Measurements from ENCODE around the gene DEF6. TPM values are rescaled to one million over a fixed set of nuclear protein-coding genes. Genes with fewer than 3 reads are reported as not detected.

Gene DEF6
- total RNA-seq (100 to 1,000 TPM; 193 to 206 TPM), total RNA-seq (238 to 360 reads per million in 2 donors)

GRCh38 chr6:35297601-35298481, at the start of gene DEF6:
TSS of gene DEF6 (plus strand) at chr6:35297818. CDS start at chr6:35297857, 39 bp downstream.
- Mint-ChIP-seq H3K27ac (peak within 1 kb of the TSS; percentile 98), H3K36me3 (ENCODE audit: low read depth) (peaks cover 7% of the 10 kb centered on the region), H3K27me3 (no peaks in the 10 kb centered on the region), H3K4me1 (peaks cover 39% of the 10 kb centered on the region), H3K4me3 (peak within 1 kb of the TSS; percentile 97)
- ATAC-seq (peak; percentile 86), DNase-seq (peak; percentile 77 to 81 (median 79))
- H3K9me3 ChIP-seq (ENCODE audit: control insufficient read depth, low read length, poor library complexity, severe bottlenecking): no peaks in the 10 kb centered on the region

- H3K9me3 ChIP-seq (ENCODE audit: control insufficient read depth, low read length, poor library complexity, severe bottlenecking): no peaks in the 10 kb centered on the region
- Mint-ChIP-seq H3K36me3 (ENCODE audit: low read depth) (peaks cover 3% of the 10 kb centered on the region), H3K27me3 (no peaks in the 10 kb centered on the region), H3K4me3 (no peak overlapping the region), H3K4me1 (peaks cover 30% of the 10 kb centered on the region), H3K27ac (peak overlapping the region; percentile 71)
- ATAC-seq (no peak), DNase-seq (no peak)
Observed at GRCh38 chr6:35248300-35248699, 49.3 kb upstream of the DEF6 start.

- no peak for ATAC-seq
- Mint-ChIP-seq H3K27ac (peak overlapping the region; percentile 71), H3K27me3 (no peaks in the 10 kb centered on the region), H3K36me3 (ENCODE audit: low read depth) (peaks cover 3% of the 10 kb centered on the region), H3K4me1 (peaks cover 30% of the 10 kb centered on the region), H3K4me3 (no peak overlapping the region)
- DNase-seq: no peak
- no peaks in the 10 kb centered on the region for H3K9me3 ChIP-seq (ENCODE audit: control insufficient read depth, low read length, poor library complexity, severe bottlenecking)
Observed at GRCh38 chr6:35248965-35249364, 48.7 kb upstream of the DEF6 start.

GRCh38 chr6:35251949-35252348, 45.7 kb upstream of the DEF6 start:
- Mint-ChIP-seq H3K4me1 (peaks cover 22% of the 10 kb centered on the region), H3K27me3 (no peaks in the 10 kb centered on the region), H3K27ac (no peak overlapping the region), H3K4me3 (no peak overlapping the region), H3K36me3 (ENCODE audit: low read depth) (no peaks in the 10 kb centered on the region)
- no peak for ATAC-seq
- no peak for DNase-seq
- no peaks in the 10 kb centered on the region for H3K9me3 ChIP-seq (ENCODE audit: control insufficient read depth, low read length, poor library complexity, severe bottlenecking)

GRCh38 chr6:35253249-35253648, 44.4 kb upstream of the DEF6 start:
- Mint-ChIP-seq H3K4me1 (peaks cover 16% of the 10 kb centered on the region), H3K27ac (no peak overlapping the region), H3K27me3 (no peaks in the 10 kb centered on the region), H3K36me3 (ENCODE audit: low read depth) (no peaks in the 10 kb centered on the region), H3K4me3 (no peak overlapping the region)
- no peaks in the 10 kb centered on the region for H3K9me3 ChIP-seq (ENCODE audit: control insufficient read depth, low read length, poor library complexity, severe bottlenecking)
- ATAC-seq (no peak), DNase-seq (no peak)

- no peaks in the 10 kb centered on the region for H3K9me3 ChIP-seq (ENCODE audit: control insufficient read depth, low read length, poor library complexity, severe bottlenecking)
- H3K4me1 Mint-ChIP-seq: peaks cover 37% of the 10 kb centered on the region
- H3K27me3 Mint-ChIP-seq: no peaks in the 10 kb centered on the region
- H3K36me3 Mint-ChIP-seq (ENCODE audit: low read depth): no peaks in the 10 kb centered on the region
- peak overlapping the region; percentile 96 for H3K4me3 Mint-ChIP-seq
- no peak for ATAC-seq
- H3K27ac Mint-ChIP-seq: peak overlapping the region; percentile 98
- DNase-seq: no peak
Observed at GRCh38 chr6:35258336-35258735, 39.3 kb upstream of the DEF6 start.

GRCh38 chr6:35258858-35259193, 38.8 kb upstream of the DEF6 start:
- peak in 1 of 3 donors; percentile 25 for DNase-seq
- Mint-ChIP-seq H3K4me1 (peaks cover 39% of the 10 kb centered on the region), H3K27me3 (no peaks in the 10 kb centered on the region), H3K27ac (peak overlapping the region; percentile 98), H3K36me3 (ENCODE audit: low read depth) (no peaks in the 10 kb centered on the region), H3K4me3 (peak overlapping the region; percentile 96)
- ATAC-seq: peak; percentile 11
- no peaks in the 10 kb centered on the region for H3K9me3 ChIP-seq (ENCODE audit: control insufficient read depth, low read length, poor library complexity, severe bottlenecking)

- Mint-ChIP-seq H3K27ac (peak within 1 kb of the TSS; percentile 98), H3K4me3 (peak within 1 kb of the TSS; percentile 96), H3K4me1 (peaks cover 44% of the 10 kb centered on the region), H3K27me3 (no peaks in the 10 kb centered on the region), H3K36me3 (ENCODE audit: low read depth) (no peaks in the 10 kb centered on the region)
- no peaks in the 10 kb centered on the region for H3K9me3 ChIP-seq (ENCODE audit: control insufficient read depth, low read length, poor library complexity, severe bottlenecking)
- DNase-seq (peak; percentile 91 to 94 (median 93)), ATAC-seq (peak; percentile 79)
Observed at GRCh38 chr6:35259194-35259947, 38.2 kb upstream of the DEF6 start, which contains the start of gene ZNF76. TSS of gene ZNF76 (plus strand) at chr6:35259735. CDS start at chr6:35281152, 21,417 bp downstream.

- peak; percentile 77 to 84 (median 79) for DNase-seq
- no peaks in the 10 kb centered on the region for H3K36me3 Mint-ChIP-seq (ENCODE audit: low read depth)
- no peaks in the 10 kb centered on the region for H3K9me3 ChIP-seq (ENCODE audit: control insufficient read depth, low read length, poor library complexity, severe bottlenecking)
- ATAC-seq: peak; percentile 74
- peak overlapping the region; percentile 98 for H3K27ac Mint-ChIP-seq
- peak overlapping the region; percentile 96 for H3K4me3 Mint-ChIP-seq
- peaks cover 48% of the 10 kb centered on the region for H3K4me1 Mint-ChIP-seq
- H3K27me3 Mint-ChIP-seq: no peaks in the 10 kb centered on the region
Observed at GRCh38 chr6:35259948-35260590, 37.5 kb upstream of the DEF6 start.

- H3K9me3 ChIP-seq (ENCODE audit: control insufficient read depth, low read length, poor library complexity, severe bottlenecking): no peaks in the 10 kb centered on the region
- Mint-ChIP-seq H3K36me3 (ENCODE audit: low read depth) (no peaks in the 10 kb centered on the region), H3K27ac (peak overlapping the region; percentile 98), H3K4me3 (peak overlapping the region; percentile 96), H3K27me3 (no peaks in the 10 kb centered on the region), H3K4me1 (peaks cover 53% of the 10 kb centered on the region)
- DNase-seq: no peak
- no peak for ATAC-seq
Observed at GRCh38 chr6:35260591-35261570, 36.7 kb upstream of the DEF6 start.

- Mint-ChIP-seq H3K4me3 (peak overlapping the region; percentile 13), H3K27me3 (no peaks in the 10 kb centered on the region), H3K36me3 (ENCODE audit: low read depth) (no peaks in the 10 kb centered on the region), H3K27ac (peak overlapping the region; percentile 98), H3K4me1 (peaks cover 57% of the 10 kb centered on the region)
- DNase-seq (no peak), ATAC-seq (no peak)
- no peaks in the 10 kb centered on the region for H3K9me3 ChIP-seq (ENCODE audit: control insufficient read depth, low read length, poor library complexity, severe bottlenecking)
Observed at GRCh38 chr6:35262596-35262995, 35.0 kb upstream of the DEF6 start.

- DNase-seq (no peak), ATAC-seq (no peak)
- Mint-ChIP-seq H3K36me3 (ENCODE audit: low read depth) (no peaks in the 10 kb centered on the region), H3K4me1 (peaks cover 55% of the 10 kb centered on the region), H3K4me3 (no peak overlapping the region), H3K27ac (peak overlapping the region; percentile 81), H3K27me3 (no peaks in the 10 kb centered on the region)
- no peaks in the 10 kb centered on the region for H3K9me3 ChIP-seq (ENCODE audit: control insufficient read depth, low read length, poor library complexity, severe bottlenecking)
Observed at GRCh38 chr6:35264550-35265274, 32.9 kb upstream of the DEF6 start.

Measured in T-helper 17 cell (primary cell).